Tibial nerve (tissue), 4 donors: ENCODE data around the gene SMIM3. TPM values are rescaled to one million over a fixed set of nuclear protein-coding genes. Genes with fewer than 3 reads are reported as not detected.

ENCODE experiments used
- DNase-seq, 2 donors: peaks; one replicate each; pipeline ENCODE4 v3.0.0-alpha.2; 2019; ENCODE audit warnings: low spot score in 2 of 2
- H3K27ac ChIP-seq, 4 donors: fragments of 200-600 bp; sonication (generic) in 3 of 4; one replicate each; pipeline ENCODE4 v1.5.1; 2017 to 2019; ENCODE audit warnings: mild to moderate bottlenecking in 1 of 4
- H3K27me3 ChIP-seq, 2 donors: fragments of 200-600 bp; sonication (generic) in 1 of 2; one replicate each; pipeline versions ENCODE4 v1.5.1 to v1.6.0; 2017 to 2019
- H3K36me3 ChIP-seq, 3 donors: fragments of 200-600 bp; sonication (generic); one replicate each; pipeline ENCODE4 v1.5.1; 2018 to 2019
- H3K4me1 ChIP-seq, 4 donors: fragments of 200-600 bp; sonication (generic) in 3 of 4; one replicate each; pipeline ENCODE4 v1.5.1; 2017 to 2019
- H3K4me3 ChIP-seq, 4 donors: fragments of 200-600 bp; sonication (generic) in 3 of 4; one replicate each; pipeline ENCODE4 v1.5.1; 2017 to 2019; ENCODE audit warnings: mild to moderate bottlenecking in 1 of 4, moderate library complexity in 1 of 4
- H3K9me3 ChIP-seq, 4 donors: fragments of 200-600 bp; sonication (generic) in 3 of 4; one replicate each; pipeline ENCODE4 v1.5.1; 2017 to 2019
- CTCF ChIP-seq, 5 experiments: fragments of 200-600 bp in 3 of 5; fragments of 450-650 bp in 2 of 5; sonication (generic) in 3 of 5; IDR thresholded peaks; one replicate each; pipeline ENCODE4 v1.5.1; 2016 to 2019; ENCODE audit warnings: antibody characterized with exemption in 5 of 5, mild to moderate bottlenecking in 3 of 5, moderate library complexity in 2 of 5
- EP300 ChIP-seq, 2 donors: sonication (generic); formaldehyde crosslinking; IDR thresholded peaks; one replicate each; pipeline ENCODE4 v1.6.1; 2017; ENCODE audit warnings: antibody characterized with exemption in 2 of 2, mild to moderate bottlenecking in 1 of 2
- POLR2A ChIP-seq, 2 donors: fragments of 450-650 bp; IDR thresholded peaks; one replicate each; pipeline ENCODE4 v1.6.1; 2017; ENCODE audit warnings: antibody characterized with exemption in 2 of 2, mild to moderate bottlenecking in 2 of 2, moderate library complexity in 2 of 2
- WGBS, 2 donors: methylation state at CpG; one replicate each; pipeline ENCODE4 v1.1.5; 2018; 5-methylcytosine and 5-hydroxymethylcytosine counted together
- total RNA-seq, 4 donors: library from RNA; depleted of rRNA; stranded (reverse); fragments of >200 nt; gene quantifications; one replicate each; pipeline ENCODE4 v1.1.0, GENCODE V29; 2016

SMIM3 gene
- total RNA-seq, 4 donors from 2014 or later, result 33.0 to 54.3 (median 38.3) TPM

GRCh38 chr5:150762211-150762610 is 16.3 kb upstream of the SMIM3 start:
- no peaks in the 10 kb centered on the region for H3K36me3 ChIP-seq
- H3K27me3 ChIP-seq, result no peaks in the 10 kb centered on the region
- DNase-seq, result no peak
- H3K4me1 ChIP-seq, result peaks cover 0 to 31% (median 12%) of the 10 kb centered on the region in 4 donors
- H3K9me3 ChIP-seq, result no peaks in the 10 kb centered on the region
- 88 to 91% methylated on average over 5 of the region's 5 CpGs for WGBS, 2 donors
- no peak overlapping the region for H3K4me3 ChIP-seq
- TF ChIP-seq POLR2A (IDR thresholded peaks at IDR 0.05), result no peak
- TF ChIP-seq EP300 (IDR thresholded peaks at IDR 0.05), result no peak
- no peak for TF ChIP-seq CTCF (IDR thresholded peaks at IDR 0.05)
- H3K27ac ChIP-seq, result peak overlapping the region in 3 of 4 donors; percentile 55 to 83 (median 71)

- Histone ChIP-seq H3K9me3 (no peaks in the 10 kb centered on the region), H3K27ac (peak overlapping the region; percentile 33 to 83 (median 63)), H3K4me3 (no peak overlapping the region), H3K36me3 (no peaks in the 10 kb centered on the region), H3K4me1 (peaks cover 0 to 24% (median 6%) of the 10 kb centered on the region in 4 donors), H3K27me3 (no peaks in the 10 kb centered on the region)
- 39 to 49% methylated on average over 7 of the region's 7 CpGs for WGBS, 2 donors
- TF ChIP-seq CTCF (IDR thresholded peaks at IDR 0.05) (peak in 1 of 5 experiments; percentile 14), POLR2A (IDR thresholded peaks at IDR 0.05) (no peak), EP300 (IDR thresholded peaks at IDR 0.05) (peak; percentile 44 to 86)
- DNase-seq, result peak; percentile 46 to 87
These were observed 15.4 kb upstream of the SMIM3 start for GRCh38 chr5:150763023-150763769.

- H3K27ac ChIP-seq, result peak overlapping the region in 2 of 4 donors; percentile 55 to 83
These were observed 14.0 kb upstream of the SMIM3 start for GRCh38 chr5:150764530-150764929.

GRCh38 chr5:150765011-150765798 is 13.4 kb upstream of the SMIM3 start:
- H3K27me3 ChIP-seq, result no peaks in the 10 kb centered on the region
- H3K4me3 ChIP-seq, result no peak overlapping the region
- no peaks in the 10 kb centered on the region for H3K9me3 ChIP-seq
- no peak for TF ChIP-seq POLR2A (IDR thresholded peaks at IDR 0.05)
- TF ChIP-seq CTCF (IDR thresholded peaks at IDR 0.05), result no peak
- TF ChIP-seq EP300 (IDR thresholded peaks at IDR 0.05), result no peak
- peak overlapping the region in 2 of 4 donors; percentile 55 to 83 for H3K27ac ChIP-seq
- peaks cover 0 to 20% (median 2%) of the 10 kb centered on the region in 4 donors for H3K4me1 ChIP-seq
- 87 to 88% methylated on average over 2 of the region's 2 CpGs for WGBS, 2 donors
- no peak for DNase-seq
- H3K36me3 ChIP-seq, result no peaks in the 10 kb centered on the region

More at GRCh38 chr5:150764530-150764929, 14.0 kb upstream of the SMIM3 start:
- DNase-seq, result no peak
- no peaks in the 10 kb centered on the region for H3K27me3 ChIP-seq
- no peaks in the 10 kb centered on the region for H3K36me3 ChIP-seq
- no peaks in the 10 kb centered on the region for H3K9me3 ChIP-seq
- H3K4me3 ChIP-seq, result no peak overlapping the region
- H3K4me1 ChIP-seq, result peaks cover 0 to 20% (median 3%) of the 10 kb centered on the region in 4 donors
- 82 to 86% methylated on average over 2 of the region's 2 CpGs for WGBS, 2 donors
- peak; percentile 31 to 39 for TF ChIP-seq EP300 (IDR thresholded peaks at IDR 0.05)
- TF ChIP-seq CTCF (IDR thresholded peaks at IDR 0.05), result no peak
- no peak for TF ChIP-seq POLR2A (IDR thresholded peaks at IDR 0.05)

GRCh38 chr5:150765799-150766169 is 12.8 kb upstream of the SMIM3 start:
- 85 to 87% methylated on average over 1 of the region's 1 CpG for WGBS, 2 donors
- no peak overlapping the region for H3K4me3 ChIP-seq
- H3K27me3 ChIP-seq, result no peaks in the 10 kb centered on the region
- TF ChIP-seq POLR2A (IDR thresholded peaks at IDR 0.05), result no peak
- H3K36me3 ChIP-seq, result no peaks in the 10 kb centered on the region
- H3K9me3 ChIP-seq, result no peaks in the 10 kb centered on the region
- no peak for DNase-seq
- no peak overlapping the region for H3K27ac ChIP-seq
- peaks cover 0 to 20% (median 2%) of the 10 kb centered on the region in 4 donors for H3K4me1 ChIP-seq
